22Rv1 (cell line): ENCODE measurements around the gene MTHFS.

Source experiments
- CTCF ChIP-seq: fragments of 450-650 bp; IDR thresholded peaks from 2 replicates; pipeline ENCODE4 v1.5.1; 2017; ENCODE audit warnings: mild to moderate bottlenecking
- ZFX ChIP-seq: fragments of 450-650 bp; IDR thresholded peaks from 2 replicates; pipeline ENCODE4 v1.6.1; 2017; ENCODE audit warnings: antibody characterized with exemption, borderline replicate concordance

- TF ChIP-seq CTCF (no peak), ZFX (no peak)
Measured at GRCh38 chr15:79832367-79833120, 64.3 kb downstream of the MTHFS start.
